Right atrium auricular region (tissue), 2 donors: ENCODE results near the gene EHD4. TPM values are rescaled to one million over a fixed set of nuclear protein-coding genes. Genes with fewer than 3 reads are reported as not detected.

Experiments used
- DNase-seq: peaks from one replicate; pipeline ENCODE4 v3.0.0-alpha.2; 2019; ENCODE audit warnings: low spot score
- H3K27ac ChIP-seq, 2 donors: fragments of 200-600 bp; sonication (generic); 1 replicate in 1 of 2; 2 replicates in 1 of 2; pipeline ENCODE4 v1.5.1; 2016 to 2019
- H3K27me3 ChIP-seq, 2 donors: fragments of 200-600 bp; sonication (generic); one replicate each; pipeline versions ENCODE4 v1.5.1 to v1.6.0; 2017 to 2019
- H3K36me3 ChIP-seq: fragments of 200-600 bp; sonication (generic); one replicate; pipeline ENCODE4 v1.5.1; 2016
- H3K4me1 ChIP-seq, 2 donors: fragments of 200-600 bp; sonication (generic); one replicate each; pipeline versions ENCODE4 v1.5.1 to v1.6.0; 2017 to 2019
- H3K4me3 ChIP-seq, 2 donors: fragments of 200-600 bp; sonication (generic); 1 replicate in 1 of 2; 2 replicates in 1 of 2; pipeline ENCODE4 v1.5.1; 2017 to 2019; ENCODE audit warnings: mild to moderate bottlenecking in 1 of 2, moderate library complexity in 1 of 2
- H3K9me3 ChIP-seq, 2 donors: fragments of 200-600 bp; sonication (generic); one replicate each; pipeline ENCODE4 v1.5.1; 2019
- CTCF ChIP-seq, 2 donors: fragments of 200-600 bp; sonication (generic); IDR thresholded peaks; one replicate each; pipeline ENCODE4 v1.5.1; 2019; ENCODE audit warnings: antibody characterized with exemption in 2 of 2
- total RNA-seq, 2 donors: library from RNA; depleted of rRNA; stranded (reverse); fragments of >200 nt; gene quantifications; one replicate each; pipeline ENCODE4 v1.1.0, GENCODE V29; 2016

EHD4 gene
- total RNA-seq, 2 donors from 2014 or later, result 22.2 to 26.3 TPM

GRCh38 chr15:41871175-41871905 is 101.0 kb downstream of the EHD4 start:
- Histone ChIP-seq H3K9me3 (no peaks in the 10 kb centered on the region), H3K4me3 (no peak overlapping the region), H3K27me3 (no peaks in the 10 kb centered on the region), H3K4me1 (no peaks in the 10 kb centered on the region), H3K27ac (no peak overlapping the region), H3K36me3 (no peaks in the 10 kb centered on the region)
- DNase-seq, result no peak
- TF ChIP-seq CTCF (IDR thresholded peaks at IDR 0.05), result no peak

GRCh38 chr15:41870689-41871081 is 101.7 kb downstream of the EHD4 start:
- no peak overlapping the region for H3K4me3 ChIP-seq
- H3K27me3 ChIP-seq, result no peaks in the 10 kb centered on the region
- no peaks in the 10 kb centered on the region for H3K4me1 ChIP-seq
- TF ChIP-seq CTCF (IDR thresholded peaks at IDR 0.05), result no peak
- H3K9me3 ChIP-seq, result no peaks in the 10 kb centered on the region
- no peak overlapping the region for H3K27ac ChIP-seq
- DNase-seq, result no peak
- no peaks in the 10 kb centered on the region for H3K36me3 ChIP-seq

- H3K27ac ChIP-seq, result no peak overlapping the region
- H3K27me3 ChIP-seq, result no peaks in the 10 kb centered on the region
- TF ChIP-seq CTCF (IDR thresholded peaks at IDR 0.05), result no peak
- DNase-seq, result no peak
- no peaks in the 10 kb centered on the region for H3K9me3 ChIP-seq
- no peaks in the 10 kb centered on the region for H3K36me3 ChIP-seq
- H3K4me3 ChIP-seq, result no peak overlapping the region
- no peaks in the 10 kb centered on the region for H3K4me1 ChIP-seq
Observed at GRCh38 chr15:41869770-41870688, 102.3 kb downstream of the EHD4 start.

GRCh38 chr15:41868321-41868720 is 104.0 kb downstream of the EHD4 start:
- Histone ChIP-seq H3K4me1 (no peaks in the 10 kb centered on the region), H3K27me3 (no peaks in the 10 kb centered on the region), H3K4me3 (no peak overlapping the region), H3K27ac (no peak overlapping the region), H3K36me3 (no peaks in the 10 kb centered on the region), H3K9me3 (no peaks in the 10 kb centered on the region)
- no peak for DNase-seq
- TF ChIP-seq CTCF (IDR thresholded peaks at IDR 0.05), result no peak

GRCh38 chr15:41866872-41867579 is 105.3 kb downstream of the EHD4 start:
- Histone ChIP-seq H3K4me3 (no peak overlapping the region), H3K9me3 (no peaks in the 10 kb centered on the region), H3K4me1 (no peaks in the 10 kb centered on the region), H3K27me3 (no peaks in the 10 kb centered on the region), H3K36me3 (no peaks in the 10 kb centered on the region), H3K27ac (no peak overlapping the region)
- no peak for DNase-seq
- TF ChIP-seq CTCF (IDR thresholded peaks at IDR 0.05), result no peak
